ENCODE measurements around the gene COG5. TPM values are rescaled to one million over a fixed set of nuclear protein-coding genes. Genes with fewer than 3 reads are reported as not detected.

COG5 gene
- total and polyA plus RNA-seq, 2 experiments from 2014 or later, result 15.4 to 36.5 TPM

DNA sequence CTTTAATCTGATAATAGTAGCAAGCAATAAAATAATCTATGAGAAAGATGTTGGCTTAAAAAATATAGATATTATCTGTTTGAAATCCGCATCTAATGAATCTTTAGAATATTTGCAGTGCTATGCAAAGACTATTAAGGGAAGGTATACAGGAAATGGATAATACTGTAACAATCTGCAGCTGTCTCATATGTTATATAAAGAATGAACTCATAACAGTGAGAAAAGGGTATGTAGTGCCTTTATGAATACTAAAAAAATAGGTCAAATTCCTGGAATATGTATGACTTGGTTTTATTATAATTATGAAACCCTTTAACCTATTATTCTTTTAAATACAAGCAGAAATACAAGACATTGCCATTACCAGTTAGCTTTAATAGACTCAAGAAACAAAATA lies 198.9 kb downstream of the COG5 start:
- no peak overlapping the region for H3K4me3 ChIP-seq
- DNase-seq (ENCODE audit: low spot score), result no peak
- Mint-ChIP-seq H3K27ac (no peak overlapping the region), H3K27me3 (ENCODE audit: insufficient read depth, low read depth, poor library complexity) (no peaks in the 10 kb centered on the region), H3K9me3 (peaks cover 20% of the 10 kb centered on the region), H3K4me3 (no peak overlapping the region), H3K36me3 (ENCODE audit: low read depth) (peaks cover 31% of the 10 kb centered on the region), H3K4me1 (peaks cover 17% of the 10 kb centered on the region; the same call in 2 of the 3 replicates)
- no peaks in the 10 kb centered on the region for H4K20me1 ChIP-seq (replicated peaks; ENCODE audit: insufficient read depth)
- H3F3A ChIP-seq (replicated peaks; ENCODE audit: low read depth), result no peaks in the 10 kb centered on the region
- peaks cover 2% of the 10 kb centered on the region; the same call in 1 of the 2 replicates for H3K9me2 ChIP-seq (ENCODE audit: insufficient read depth)
- no peak overlapping the region for H2AFZ ChIP-seq
- no peaks in the 10 kb centered on the region for H3K27me3 ChIP-seq (ENCODE audit: insufficient read depth)
- H3K4me1 ChIP-seq (ENCODE audit: insufficient read depth), result no peaks in the 10 kb centered on the region
- H3K4me2 ChIP-seq, result no peak overlapping the region
- TF ChIP-seq POLR2AphosphoS5 (IDR thresholded peaks at IDR 0.05; ENCODE audit: low read depth) (no peak), STAT1 (IDR thresholded peaks at IDR 0.05; ENCODE audit: unreplicated experiment) (no peak), ZNF331 (CRISPR knock-in tag; IDR thresholded peaks at IDR 0.05; ENCODE audit: low read depth) (no peak), CREB1 (CRISPR knock-in tag; IDR thresholded peaks at IDR 0.05; ENCODE audit: low read depth) (no peak), JUNB (IDR thresholded peaks at IDR 0.05; ENCODE audit: unreplicated experiment) (no peak), NANOG (IDR thresholded peaks at IDR 0.05; ENCODE audit: borderline replicate concordance) (no peak), ZNF114 (CRISPR knock-in tag; IDR thresholded peaks at IDR 0.05) (no peak), EZH2phosphoT487 (IDR thresholded peaks at IDR 0.05; ENCODE audit: unreplicated experiment) (no peak), EZH2 (IDR thresholded peaks at IDR 0.05; ENCODE audit: low read depth, unreplicated experiment) (no peak)
- TF ChIP-seq, protein P1, sequence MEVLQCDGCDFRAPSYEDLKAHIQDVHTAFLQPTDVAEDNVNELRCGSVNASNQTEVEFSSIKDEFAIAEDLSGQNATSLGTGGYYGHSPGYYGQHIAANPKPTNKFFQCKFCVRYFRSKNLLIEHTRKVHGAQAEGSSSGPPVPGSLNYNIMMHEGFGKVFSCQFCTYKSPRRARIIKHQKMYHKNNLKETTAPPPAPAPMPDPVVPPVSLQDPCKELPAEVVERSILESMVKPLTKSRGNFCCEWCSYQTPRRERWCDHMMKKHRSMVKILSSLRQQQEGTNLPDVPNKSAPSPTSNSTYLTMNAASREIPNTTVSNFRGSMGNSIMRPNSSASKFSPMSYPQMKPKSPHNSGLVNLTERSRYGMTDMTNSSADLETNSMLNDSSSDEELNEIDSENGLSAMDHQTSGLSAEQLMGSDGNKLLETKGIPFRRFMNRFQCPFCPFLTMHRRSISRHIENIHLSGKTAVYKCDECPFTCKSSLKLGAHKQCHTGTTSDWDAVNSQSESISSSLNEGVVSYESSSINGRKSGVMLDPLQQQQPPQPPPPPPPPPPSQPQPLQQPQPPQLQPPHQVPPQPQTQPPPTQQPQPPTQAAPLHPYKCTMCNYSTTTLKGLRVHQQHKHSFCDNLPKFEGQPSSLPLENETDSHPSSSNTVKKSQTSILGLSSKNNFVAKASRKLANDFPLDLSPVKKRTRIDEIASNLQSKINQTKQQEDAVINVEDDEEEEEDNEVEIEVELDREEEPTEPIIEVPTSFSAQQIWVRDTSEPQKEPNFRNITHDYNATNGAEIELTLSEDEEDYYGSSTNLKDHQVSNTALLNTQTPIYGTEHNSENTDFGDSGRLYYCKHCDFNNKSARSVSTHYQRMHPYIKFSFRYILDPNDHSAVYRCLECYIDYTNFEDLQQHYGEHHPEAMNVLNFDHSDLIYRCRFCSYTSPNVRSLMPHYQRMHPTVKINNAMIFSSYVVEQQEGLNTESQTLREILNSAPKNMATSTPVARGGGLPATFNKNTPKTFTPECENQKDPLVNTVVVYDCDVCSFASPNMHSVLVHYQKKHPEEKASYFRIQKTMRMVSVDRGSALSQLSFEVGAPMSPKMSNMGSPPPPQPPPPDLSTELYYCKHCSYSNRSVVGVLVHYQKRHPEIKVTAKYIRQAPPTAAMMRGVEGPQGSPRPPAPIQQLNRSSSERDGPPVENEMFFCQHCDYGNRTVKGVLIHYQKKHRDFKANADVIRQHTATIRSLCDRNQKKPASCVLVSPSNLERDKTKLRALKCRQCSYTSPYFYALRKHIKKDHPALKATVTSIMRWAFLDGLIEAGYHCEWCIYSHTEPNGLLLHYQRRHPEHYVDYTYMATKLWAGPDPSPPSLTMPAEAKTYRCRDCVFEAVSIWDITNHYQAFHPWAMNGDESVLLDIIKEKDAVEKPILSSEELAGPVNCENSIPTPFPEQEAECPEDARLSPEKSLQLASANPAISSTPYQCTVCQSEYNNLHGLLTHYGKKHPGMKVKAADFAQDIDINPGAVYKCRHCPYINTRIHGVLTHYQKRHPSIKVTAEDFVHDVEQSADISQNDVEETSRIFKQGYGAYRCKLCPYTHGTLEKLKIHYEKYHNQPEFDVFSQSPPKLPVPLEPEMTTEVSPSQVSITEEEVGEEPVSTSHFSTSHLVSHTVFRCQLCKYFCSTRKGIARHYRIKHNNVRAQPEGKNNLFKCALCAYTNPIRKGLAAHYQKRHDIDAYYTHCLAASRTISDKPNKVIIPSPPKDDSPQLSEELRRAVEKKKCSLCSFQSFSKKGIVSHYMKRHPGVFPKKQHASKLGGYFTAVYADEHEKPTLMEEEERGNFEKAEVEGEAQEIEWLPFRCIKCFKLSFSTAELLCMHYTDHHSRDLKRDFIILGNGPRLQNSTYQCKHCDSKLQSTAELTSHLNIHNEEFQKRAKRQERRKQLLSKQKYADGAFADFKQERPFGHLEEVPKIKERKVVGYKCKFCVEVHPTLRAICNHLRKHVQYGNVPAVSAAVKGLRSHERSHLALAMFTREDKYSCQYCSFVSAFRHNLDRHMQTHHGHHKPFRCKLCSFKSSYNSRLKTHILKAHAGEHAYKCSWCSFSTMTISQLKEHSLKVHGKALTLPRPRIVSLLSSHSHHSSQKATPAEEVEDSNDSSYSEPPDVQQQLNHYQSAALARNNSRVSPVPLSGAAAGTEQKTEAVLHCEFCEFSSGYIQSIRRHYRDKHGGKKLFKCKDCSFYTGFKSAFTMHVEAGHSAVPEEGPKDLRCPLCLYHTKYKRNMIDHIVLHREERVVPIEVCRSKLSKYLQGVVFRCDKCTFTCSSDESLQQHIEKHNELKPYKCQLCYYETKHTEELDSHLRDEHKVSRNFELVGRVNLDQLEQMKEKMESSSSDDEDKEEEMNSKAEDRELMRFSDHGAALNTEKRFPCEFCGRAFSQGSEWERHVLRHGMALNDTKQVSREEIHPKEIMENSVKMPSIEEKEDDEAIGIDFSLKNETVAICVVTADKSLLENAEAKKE (CRISPR knock-in tag; IDR thresholded peaks at IDR 0.05), result no peak
- TF ChIP-seq, protein P2, sequence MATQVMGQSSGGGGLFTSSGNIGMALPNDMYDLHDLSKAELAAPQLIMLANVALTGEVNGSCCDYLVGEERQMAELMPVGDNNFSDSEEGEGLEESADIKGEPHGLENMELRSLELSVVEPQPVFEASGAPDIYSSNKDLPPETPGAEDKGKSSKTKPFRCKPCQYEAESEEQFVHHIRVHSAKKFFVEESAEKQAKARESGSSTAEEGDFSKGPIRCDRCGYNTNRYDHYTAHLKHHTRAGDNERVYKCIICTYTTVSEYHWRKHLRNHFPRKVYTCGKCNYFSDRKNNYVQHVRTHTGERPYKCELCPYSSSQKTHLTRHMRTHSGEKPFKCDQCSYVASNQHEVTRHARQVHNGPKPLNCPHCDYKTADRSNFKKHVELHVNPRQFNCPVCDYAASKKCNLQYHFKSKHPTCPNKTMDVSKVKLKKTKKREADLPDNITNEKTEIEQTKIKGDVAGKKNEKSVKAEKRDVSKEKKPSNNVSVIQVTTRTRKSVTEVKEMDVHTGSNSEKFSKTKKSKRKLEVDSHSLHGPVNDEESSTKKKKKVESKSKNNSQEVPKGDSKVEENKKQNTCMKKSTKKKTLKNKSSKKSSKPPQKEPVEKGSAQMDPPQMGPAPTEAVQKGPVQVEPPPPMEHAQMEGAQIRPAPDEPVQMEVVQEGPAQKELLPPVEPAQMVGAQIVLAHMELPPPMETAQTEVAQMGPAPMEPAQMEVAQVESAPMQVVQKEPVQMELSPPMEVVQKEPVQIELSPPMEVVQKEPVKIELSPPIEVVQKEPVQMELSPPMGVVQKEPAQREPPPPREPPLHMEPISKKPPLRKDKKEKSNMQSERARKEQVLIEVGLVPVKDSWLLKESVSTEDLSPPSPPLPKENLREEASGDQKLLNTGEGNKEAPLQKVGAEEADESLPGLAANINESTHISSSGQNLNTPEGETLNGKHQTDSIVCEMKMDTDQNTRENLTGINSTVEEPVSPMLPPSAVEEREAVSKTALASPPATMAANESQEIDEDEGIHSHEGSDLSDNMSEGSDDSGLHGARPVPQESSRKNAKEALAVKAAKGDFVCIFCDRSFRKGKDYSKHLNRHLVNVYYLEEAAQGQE (IDR thresholded peaks at IDR 0.05; ENCODE audit: unreplicated experiment), result no peak
- TF ChIP-seq, protein P3, sequence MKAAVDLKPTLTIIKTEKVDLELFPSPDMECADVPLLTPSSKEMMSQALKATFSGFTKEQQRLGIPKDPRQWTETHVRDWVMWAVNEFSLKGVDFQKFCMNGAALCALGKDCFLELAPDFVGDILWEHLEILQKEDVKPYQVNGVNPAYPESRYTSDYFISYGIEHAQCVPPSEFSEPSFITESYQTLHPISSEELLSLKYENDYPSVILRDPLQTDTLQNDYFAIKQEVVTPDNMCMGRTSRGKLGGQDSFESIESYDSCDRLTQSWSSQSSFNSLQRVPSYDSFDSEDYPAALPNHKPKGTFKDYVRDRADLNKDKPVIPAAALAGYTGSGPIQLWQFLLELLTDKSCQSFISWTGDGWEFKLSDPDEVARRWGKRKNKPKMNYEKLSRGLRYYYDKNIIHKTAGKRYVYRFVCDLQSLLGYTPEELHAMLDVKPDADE (IDR thresholded peaks at IDR 0.05), result no peak
- TF ChIP-seq, protein P4, sequence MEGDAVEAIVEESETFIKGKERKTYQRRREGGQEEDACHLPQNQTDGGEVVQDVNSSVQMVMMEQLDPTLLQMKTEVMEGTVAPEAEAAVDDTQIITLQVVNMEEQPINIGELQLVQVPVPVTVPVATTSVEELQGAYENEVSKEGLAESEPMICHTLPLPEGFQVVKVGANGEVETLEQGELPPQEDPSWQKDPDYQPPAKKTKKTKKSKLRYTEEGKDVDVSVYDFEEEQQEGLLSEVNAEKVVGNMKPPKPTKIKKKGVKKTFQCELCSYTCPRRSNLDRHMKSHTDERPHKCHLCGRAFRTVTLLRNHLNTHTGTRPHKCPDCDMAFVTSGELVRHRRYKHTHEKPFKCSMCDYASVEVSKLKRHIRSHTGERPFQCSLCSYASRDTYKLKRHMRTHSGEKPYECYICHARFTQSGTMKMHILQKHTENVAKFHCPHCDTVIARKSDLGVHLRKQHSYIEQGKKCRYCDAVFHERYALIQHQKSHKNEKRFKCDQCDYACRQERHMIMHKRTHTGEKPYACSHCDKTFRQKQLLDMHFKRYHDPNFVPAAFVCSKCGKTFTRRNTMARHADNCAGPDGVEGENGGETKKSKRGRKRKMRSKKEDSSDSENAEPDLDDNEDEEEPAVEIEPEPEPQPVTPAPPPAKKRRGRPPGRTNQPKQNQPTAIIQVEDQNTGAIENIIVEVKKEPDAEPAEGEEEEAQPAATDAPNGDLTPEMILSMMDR (conservative IDR thresholded peaks at IDR 0.05; ENCODE audit: low read depth in 2 of 2), result no peak
- peaks cover 7% of the 10 kb centered on the region; the same call in 1 of the 2 replicates for H3K36me3 ChIP-seq (ENCODE audit: insufficient read depth)
- no peak overlapping the region for H3K27ac ChIP-seq (ENCODE audit: low read depth)
- H3K79me2 ChIP-seq (replicated peaks; ENCODE audit: insufficient read depth), result no peaks in the 10 kb centered on the region
- no peak for ATAC-seq
